Measurements from ENCODE around the gene NRGN.

The NRGN gene

GRCh38 chr11:124742555-124742954 is 2.8 kb downstream of the NRGN start:
- no peak overlapping the region for H3K23ac ChIP-seq (ENCODE audit: low read length)

GRCh38 chr11:124743050-124743449 is 3.3 kb downstream of the NRGN start:
- no peak overlapping the region for H3K4me2 ChIP-seq (ENCODE audit: low read length)
- no peak overlapping the region for H2BK5ac ChIP-seq (ENCODE audit: low read length)
- WGBS (ENCODE audit: extremely low coverage, insufficient coverage, low lambda C conversion rate), result no CpG with 5 or more reads among the region's 6 CpGs
- no peak overlapping the region for H2AK5ac ChIP-seq (ENCODE audit: low read length)
- no peak overlapping the region for H3K56ac ChIP-seq (ENCODE audit: low read length)
- no peak overlapping the region for H3K23ac ChIP-seq (ENCODE audit: low read length)
- no peaks in the 10 kb centered on the region for H3K36me3 ChIP-seq (ENCODE audit: control insufficient read depth, insufficient read depth, low read length)
- no peak overlapping the region for H3K4ac ChIP-seq (ENCODE audit: low read depth, low read length)
- H3K4me1 ChIP-seq (ENCODE audit: control insufficient read depth, low read depth, low read length), result peaks cover 2% of the 10 kb centered on the region
- no peak overlapping the region for H4K8ac ChIP-seq (ENCODE audit: low read depth, low read length)
- no peak overlapping the region for H3K18ac ChIP-seq (ENCODE audit: low read length)
- no peak overlapping the region for H3K9ac ChIP-seq (ENCODE audit: low read length)
- no peak overlapping the region for H3K4me3 ChIP-seq (ENCODE audit: low read length)
- no peak overlapping the region for H3K27ac ChIP-seq (ENCODE audit: low read depth, low read length)
- no peak overlapping the region for H2BK15ac ChIP-seq (replicated peaks; ENCODE audit: low read depth)
- no peaks in the 10 kb centered on the region for H3K79me1 ChIP-seq (ENCODE audit: low read length)
- DNase-seq, result no peak
- H4K5ac ChIP-seq (ENCODE audit: low read length), result no peak overlapping the region
- no peak overlapping the region for H2BK120ac ChIP-seq (ENCODE audit: low read depth, low read length)
- peaks cover 82% of the 10 kb centered on the region for H3K27me3 ChIP-seq (ENCODE audit: insufficient read depth, low read length, poor library complexity)
- H3K79me2 ChIP-seq (ENCODE audit: control insufficient read depth, insufficient read depth, low read length), result no peaks in the 10 kb centered on the region

More at GRCh38 chr11:124742555-124742954, 2.8 kb downstream of the NRGN start:
- Histone ChIP-seq H3K79me1 (ENCODE audit: low read length) (no peaks in the 10 kb centered on the region), H3K4ac (ENCODE audit: low read depth, low read length) (no peak overlapping the region), H3K27me3 (ENCODE audit: insufficient read depth, low read length, poor library complexity) (peaks cover 81% of the 10 kb centered on the region), H3K4me2 (ENCODE audit: low read length) (no peak overlapping the region), H3K4me1 (ENCODE audit: control insufficient read depth, low read depth, low read length) (peaks cover 2% of the 10 kb centered on the region), H3K9ac (ENCODE audit: low read length) (no peak overlapping the region), H3K27ac (ENCODE audit: low read depth, low read length) (no peak overlapping the region), H2BK15ac (replicated peaks; ENCODE audit: low read depth) (no peak overlapping the region), H3K56ac (ENCODE audit: low read length) (no peak overlapping the region), H2BK5ac (ENCODE audit: low read length) (no peak overlapping the region), H4K5ac (ENCODE audit: low read length) (no peak overlapping the region), H3K36me3 (ENCODE audit: control insufficient read depth, insufficient read depth, low read length) (no peaks in the 10 kb centered on the region), H3K18ac (ENCODE audit: low read length) (no peak overlapping the region), H2BK120ac (ENCODE audit: low read depth, low read length) (no peak overlapping the region), H3K4me3 (ENCODE audit: low read length) (no peak overlapping the region), H3K79me2 (ENCODE audit: control insufficient read depth, insufficient read depth, low read length) (no peaks in the 10 kb centered on the region), H2AK5ac (ENCODE audit: low read length) (no peak overlapping the region), H4K8ac (ENCODE audit: low read depth, low read length) (no peak overlapping the region)
- no CpG with 5 or more reads among the region's 2 CpGs for WGBS (ENCODE audit: extremely low coverage, insufficient coverage, low lambda C conversion rate)
- DNase-seq, result no peak

DNA sequence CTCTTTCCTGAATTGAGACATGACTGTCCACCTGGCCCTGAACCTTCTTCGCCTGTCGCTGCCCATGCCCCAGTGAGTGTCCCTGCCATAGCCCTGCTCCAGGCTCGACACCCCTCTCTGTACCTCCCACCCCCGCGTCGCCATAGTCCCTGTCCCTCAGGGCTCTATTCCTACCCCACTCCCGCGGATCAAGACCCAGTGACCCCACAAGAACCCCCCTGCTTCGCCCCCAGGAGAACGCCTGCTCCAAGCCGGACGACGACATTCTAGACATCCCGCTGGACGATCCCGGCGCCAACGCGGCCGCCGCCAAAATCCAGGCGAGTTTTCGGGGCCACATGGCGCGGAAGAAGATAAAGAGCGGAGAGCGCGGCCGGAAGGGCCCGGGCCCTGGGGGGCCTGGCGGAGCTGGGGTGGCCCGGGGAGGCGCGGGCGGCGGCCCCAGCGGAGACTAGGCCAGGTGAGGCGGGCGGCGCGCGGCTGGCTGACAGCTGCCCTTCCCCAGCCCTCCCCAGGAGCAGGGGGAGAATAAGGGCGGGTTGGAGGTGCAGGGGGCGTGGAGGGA is 5.6 kb downstream of the NRGN start:
- WGBS (ENCODE audit: extremely low coverage, insufficient coverage, low lambda C conversion rate), result no CpG with 5 or more reads among the region's 44 CpGs
- H4K8ac ChIP-seq (ENCODE audit: low read depth, low read length), result no peak overlapping the region

GRCh38 chr11:124745835-124746620 is 6.3 kb downstream of the NRGN start:
- H3K27me3 ChIP-seq (ENCODE audit: insufficient read depth, low read length, poor library complexity), result peaks cover 89% of the 10 kb centered on the region
- H3K79me2 ChIP-seq (ENCODE audit: control insufficient read depth, insufficient read depth, low read length), result no peaks in the 10 kb centered on the region
- no peaks in the 10 kb centered on the region for H3K79me1 ChIP-seq (ENCODE audit: low read length)
- H3K23ac ChIP-seq (ENCODE audit: low read length), result no peak overlapping the region
- H3K4ac ChIP-seq (ENCODE audit: low read depth, low read length), result no peak overlapping the region
- no peak overlapping the region for H4K8ac ChIP-seq (ENCODE audit: low read depth, low read length)
- DNase-seq, result no peak
- H3K4me2 ChIP-seq (ENCODE audit: low read length), result peak overlapping the region; percentile 92
- H3K27ac ChIP-seq (ENCODE audit: low read depth, low read length), result no peak overlapping the region
- no peak overlapping the region for H2AK5ac ChIP-seq (ENCODE audit: low read length)
- H3K18ac ChIP-seq (ENCODE audit: low read length), result no peak overlapping the region
- H3K56ac ChIP-seq (ENCODE audit: low read length), result peak overlapping the region; percentile 81
- no CpG with 5 or more reads among the region's 41 CpGs for WGBS (ENCODE audit: extremely low coverage, insufficient coverage, low lambda C conversion rate)
- H3K4me1 ChIP-seq (ENCODE audit: control insufficient read depth, low read depth, low read length), result no peaks in the 10 kb centered on the region
- no peak overlapping the region for H4K5ac ChIP-seq (ENCODE audit: low read length)
- H2BK5ac ChIP-seq (ENCODE audit: low read length), result no peak overlapping the region
- H2BK120ac ChIP-seq (ENCODE audit: low read depth, low read length), result no peak overlapping the region
- H3K4me3 ChIP-seq (ENCODE audit: low read length), result peak overlapping the region; percentile 80
- H3K9ac ChIP-seq (ENCODE audit: low read length), result peak overlapping the region; percentile 47
- no peaks in the 10 kb centered on the region for H3K36me3 ChIP-seq (ENCODE audit: control insufficient read depth, insufficient read depth, low read length)
- H2BK15ac ChIP-seq (replicated peaks; ENCODE audit: low read depth), result no peak overlapping the region

More for the DNA sequence above, 5.6 kb downstream of the NRGN start:
- Histone ChIP-seq H2BK15ac (replicated peaks; ENCODE audit: low read depth) (no peak overlapping the region), H3K4me2 (ENCODE audit: low read length) (no peak overlapping the region), H4K5ac (ENCODE audit: low read length) (no peak overlapping the region), H2AK5ac (ENCODE audit: low read length) (no peak overlapping the region), H2BK120ac (ENCODE audit: low read depth, low read length) (no peak overlapping the region), H2BK5ac (ENCODE audit: low read length) (no peak overlapping the region), H3K79me2 (ENCODE audit: control insufficient read depth, insufficient read depth, low read length) (no peaks in the 10 kb centered on the region), H3K79me1 (ENCODE audit: low read length) (no peaks in the 10 kb centered on the region), H3K18ac (ENCODE audit: low read length) (no peak overlapping the region), H3K23ac (ENCODE audit: low read length) (no peak overlapping the region), H3K4me3 (ENCODE audit: low read length) (no peak overlapping the region), H3K4me1 (ENCODE audit: control insufficient read depth, low read depth, low read length) (no peaks in the 10 kb centered on the region), H3K27me3 (ENCODE audit: insufficient read depth, low read length, poor library complexity) (peaks cover 89% of the 10 kb centered on the region), H3K56ac (ENCODE audit: low read length) (peak overlapping the region; percentile 7), H3K9ac (ENCODE audit: low read length) (no peak overlapping the region), H3K4ac (ENCODE audit: low read depth, low read length) (no peak overlapping the region), H3K27ac (ENCODE audit: low read depth, low read length) (no peak overlapping the region), H3K36me3 (ENCODE audit: control insufficient read depth, insufficient read depth, low read length) (no peaks in the 10 kb centered on the region)
- DNase-seq, result no peak

DNA sequence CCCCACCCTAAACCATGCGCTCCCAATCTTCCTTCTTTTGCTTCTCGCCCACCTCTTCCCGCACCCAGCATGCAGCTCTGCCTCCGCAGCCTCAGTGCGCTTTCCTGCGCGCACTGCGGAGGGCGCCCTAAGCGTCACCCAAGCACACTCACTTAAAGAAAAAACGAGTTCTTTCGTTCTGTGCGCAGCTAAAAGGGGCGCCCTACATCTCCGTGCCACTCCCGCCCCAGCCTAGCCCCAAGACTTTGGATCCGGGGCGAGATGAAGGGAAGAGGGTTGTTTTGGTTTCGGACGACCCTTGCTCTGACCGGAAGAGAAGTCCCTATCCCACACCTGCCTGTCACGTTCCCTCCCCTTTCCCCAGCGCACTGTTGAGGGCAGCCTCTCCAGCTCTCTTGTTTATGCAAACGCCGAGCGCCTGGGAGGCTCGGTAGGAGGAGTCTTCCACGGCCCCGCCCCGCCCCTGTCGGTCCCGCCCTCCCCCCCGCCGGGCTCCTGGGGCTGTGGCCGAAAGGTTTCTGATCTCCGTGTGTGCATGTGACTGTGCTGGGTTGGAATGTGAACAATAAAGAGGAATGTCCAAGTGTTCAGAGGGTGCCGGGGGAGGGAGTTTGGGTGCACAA is 7.0 kb downstream of the NRGN start:
- Histone ChIP-seq H3K4me1 (ENCODE audit: control insufficient read depth, low read depth, low read length) (no peaks in the 10 kb centered on the region), H2BK15ac (replicated peaks; ENCODE audit: low read depth) (no peak overlapping the region), H3K36me3 (ENCODE audit: control insufficient read depth, insufficient read depth, low read length) (no peaks in the 10 kb centered on the region), H2BK5ac (ENCODE audit: low read length) (no peak overlapping the region), H3K23ac (ENCODE audit: low read length) (no peak overlapping the region), H3K79me2 (ENCODE audit: control insufficient read depth, insufficient read depth, low read length) (no peaks in the 10 kb centered on the region), H2BK120ac (ENCODE audit: low read depth, low read length) (no peak overlapping the region), H3K27ac (ENCODE audit: low read depth, low read length) (no peak overlapping the region), H3K4me2 (ENCODE audit: low read length) (peak overlapping the region; percentile 92), H3K79me1 (ENCODE audit: low read length) (no peaks in the 10 kb centered on the region), H2AK5ac (ENCODE audit: low read length) (no peak overlapping the region), H3K4ac (ENCODE audit: low read depth, low read length) (no peak overlapping the region), H4K8ac (ENCODE audit: low read depth, low read length) (no peak overlapping the region), H3K9ac (ENCODE audit: low read length) (peak overlapping the region; percentile 47), H3K4me3 (ENCODE audit: low read length) (peak overlapping the region; percentile 80), H4K5ac (ENCODE audit: low read length) (no peak overlapping the region), H3K18ac (ENCODE audit: low read length) (no peak overlapping the region), H3K56ac (ENCODE audit: low read length) (peak overlapping the region; percentile 81), H3K27me3 (ENCODE audit: insufficient read depth, low read length, poor library complexity) (peaks cover 89% of the 10 kb centered on the region)
- no CpG with 5 or more reads among the region's 37 CpGs for WGBS (ENCODE audit: extremely low coverage, insufficient coverage, low lambda C conversion rate)
- DNase-seq, result peak; percentile 93
